GM19035 (cell line): Measurements from ENCODE around the gene PPP1R36.

ENCODE experiments used
- ATAC-seq: cut with Tn5 transposase; IDR thresholded peaks from one replicate; pipeline ENCODE4 v1.9.1; 2021; ENCODE audit not compliant: unreplicated experiment

The PPP1R36 gene

GRCh38 chr14:64638625-64639024 lies 88.9 kb downstream of the PPP1R36 start:
- ATAC-seq, result no peak
